H9 (cell line): ENCODE data around the gene DOK5. TPM values are rescaled to one million over a fixed set of nuclear protein-coding genes. Genes with fewer than 3 reads are reported as not detected.

Experiments used
- DNase-seq: peaks from one replicate; pipeline ENCODE4 v3.0.0-alpha.2; 2017
- H2AFZ ChIP-seq: one replicate; pipeline ENCODE4 v1.6.1; 2013; ENCODE audit warnings: mild to moderate bottlenecking, low read length, control low read depth, moderate library complexity
- H2AK5ac ChIP-seq: 2 replicates; pipeline ENCODE4 v1.6.1; 2013; ENCODE audit warnings: low read length, control low read depth, mixed read lengths; ENCODE audit not compliant: insufficient read length
- H2BK120ac ChIP-seq: one replicate; pipeline ENCODE4 v1.6.1; 2013; ENCODE audit warnings: low read depth, mild to moderate bottlenecking, low read length, control low read depth, inconsistent platforms; ENCODE audit not compliant: poor library complexity, severe bottlenecking
- H2BK12ac ChIP-seq: 2 replicates; pipeline ENCODE4 v1.6.1; 2013; ENCODE audit warnings: low read length, control low read depth, mixed read lengths, low read depth; ENCODE audit not compliant: insufficient read length
- H2BK15ac ChIP-seq: 2 replicates; pipeline ENCODE4 v1.6.1; 2013; ENCODE audit warnings: low read depth, low read length, control low read depth
- H2BK20ac ChIP-seq: one replicate; pipeline ENCODE4 v1.6.1; 2013; ENCODE audit warnings: low read depth, mild to moderate bottlenecking, low read length, control low read depth, inconsistent platforms; ENCODE audit not compliant: poor library complexity, severe bottlenecking
- H2BK5ac ChIP-seq: 2 replicates; pipeline ENCODE4 v1.6.1; 2013; ENCODE audit warnings: low read length, control low read depth, mixed read lengths; ENCODE audit not compliant: insufficient read length
- H3K14ac ChIP-seq: 2 replicates; pipeline ENCODE4 v1.6.1; 2013; ENCODE audit warnings: low read length, control low read depth; ENCODE audit not compliant: insufficient read depth
- H3K18ac ChIP-seq: 2 replicates; pipeline ENCODE4 v1.6.1; 2013; ENCODE audit warnings: low read depth, mild to moderate bottlenecking, mixed read lengths, low read length, control low read depth; ENCODE audit not compliant: insufficient read length
- H3K23ac ChIP-seq: 2 replicates; pipeline ENCODE4 v1.6.1; 2013; ENCODE audit warnings: low read length, control low read depth, mixed read lengths, low read depth; ENCODE audit not compliant: insufficient read length
- H3K23me2 ChIP-seq: 2 replicates; pipeline ENCODE4 v1.6.1; 2013; ENCODE audit warnings: low read depth, mild to moderate bottlenecking, mixed read lengths, low read length, control low read depth; ENCODE audit not compliant: insufficient read length, poor library complexity, severe bottlenecking
- H3K27ac ChIP-seq: 2 replicates; pipeline ENCODE4 v1.5.1; 2013; ENCODE audit warnings: low read length, control low read depth, mixed read lengths, low read depth; ENCODE audit not compliant: insufficient read length
- H3K27me3 ChIP-seq: 2 replicates; pipeline ENCODE4 v1.6.1; 2013; ENCODE audit warnings: low read length, control low read depth, inconsistent platforms; ENCODE audit not compliant: insufficient read depth
- H3K4ac ChIP-seq: 2 replicates; pipeline ENCODE4 v1.6.1; 2013; ENCODE audit warnings: low read depth, mild to moderate bottlenecking, control low read depth, inconsistent platforms, low read length, moderate library complexity
- H3K4me1 ChIP-seq: 2 replicates; pipeline ENCODE4 v1.6.1; 2013; ENCODE audit warnings: low read length, control low read depth, inconsistent platforms; ENCODE audit not compliant: insufficient read depth
- H3K4me2 ChIP-seq: 2 replicates; pipeline ENCODE4 v1.6.1; 2013; ENCODE audit warnings: low read length, control low read depth, mixed read lengths; ENCODE audit not compliant: insufficient read length, insufficient read depth
- H3K56ac ChIP-seq: 2 replicates; pipeline ENCODE4 v1.6.1; 2013; ENCODE audit warnings: low read depth, mild to moderate bottlenecking, mixed read lengths, low read length, control low read depth; ENCODE audit not compliant: insufficient read length
- H3K79me1 ChIP-seq: 2 replicates; pipeline ENCODE4 v1.6.1; 2013; ENCODE audit warnings: low read depth, mild to moderate bottlenecking, moderate library complexity, low read length, control low read depth, inconsistent platforms; ENCODE audit not compliant: insufficient read depth, poor library complexity, severe bottlenecking
- H3K79me2 ChIP-seq: 2 replicates; pipeline ENCODE4 v1.6.1; 2013; ENCODE audit warnings: low read length, control low read depth, inconsistent platforms; ENCODE audit not compliant: insufficient read depth
- H3K9ac ChIP-seq: 2 replicates; pipeline ENCODE4 v1.6.1; 2013; ENCODE audit warnings: low read length, control low read depth, mixed read lengths; ENCODE audit not compliant: insufficient read length; ENCODE audit errors: extremely low read depth
- H3K9me3 ChIP-seq: one replicate; pipeline ENCODE4 v1.6.1; 2013; ENCODE audit warnings: low read depth, low read length, inconsistent platforms; ENCODE audit not compliant: control insufficient read depth
- H3T11ph ChIP-seq: one replicate; pipeline ENCODE4 v1.6.1; 2013; ENCODE audit warnings: mild to moderate bottlenecking, low read length, control low read depth, inconsistent platforms
- H4K20me1 ChIP-seq: one replicate; pipeline ENCODE4 v1.6.1; 2013; ENCODE audit not compliant: control insufficient read depth, insufficient read length, insufficient read depth
- H4K5ac ChIP-seq: 2 replicates; pipeline ENCODE4 v1.6.1; 2013; ENCODE audit warnings: low read depth, mild to moderate bottlenecking, mixed read lengths, low read length, control low read depth; ENCODE audit not compliant: insufficient read length
- H4K8ac ChIP-seq: replicated peaks from 2 replicates; pipeline ENCODE4 v1.6.1; 2013; ENCODE audit warnings: low read length, control low read depth, mixed read lengths, low read depth; ENCODE audit not compliant: insufficient read length
- H4K91ac ChIP-seq: 2 replicates; pipeline ENCODE4 v1.6.1; 2013; ENCODE audit warnings: low read depth, mild to moderate bottlenecking, moderate library complexity, mixed read lengths, low read length, control low read depth; ENCODE audit not compliant: insufficient read length
- H3K27ac Mint-ChIP-seq, 3 experiments: 2 replicates in 2 of 3; 3 replicates in 1 of 3; pipeline ENCODE4 v1.8.0; 2020 to 2021; ENCODE audit warnings: mixed read lengths in 3 of 3, mild to moderate bottlenecking in 1 of 3, moderate library complexity in 1 of 3
- H3K27me3 Mint-ChIP-seq: 2 replicates; pipeline ENCODE4 v1.8.0; 2021; ENCODE audit warnings: low read depth, mild to moderate bottlenecking, moderate library complexity, mixed read lengths
- H3K36me3 Mint-ChIP-seq, 3 experiments: 2 replicates in 2 of 3; 3 replicates in 1 of 3; pipeline ENCODE4 v1.8.0; 2020 to 2021; ENCODE audit warnings: low read depth in 3 of 3, mixed read lengths in 3 of 3; ENCODE audit not compliant: insufficient read depth in 1 of 3
- H3K4me1 Mint-ChIP-seq, 2 experiments: 2 replicates each; pipeline ENCODE4 v1.8.0; 2020; ENCODE audit warnings: mixed read lengths in 2 of 2
- H3K4me3 Mint-ChIP-seq, 2 experiments: 2 replicates in 1 of 2; 3 replicates in 1 of 2; pipeline ENCODE4 v1.8.0; 2020 to 2021; ENCODE audit warnings: mild to moderate bottlenecking in 2 of 2, mixed read lengths in 2 of 2, moderate library complexity in 1 of 2
- H3K9me3 Mint-ChIP-seq, 2 experiments: 2 replicates in 1 of 2; 3 replicates in 1 of 2; pipeline ENCODE4 v1.8.0; 2020; ENCODE audit warnings: mild to moderate bottlenecking in 2 of 2, mixed read lengths in 2 of 2, moderate library complexity in 1 of 2
- WGBS: extraction: QIAGEN DNeasy Blood & Tissue Kit; methylation state at CpG from one replicate; pipeline ENCODE4 v1.1.7; 2013; ENCODE audit warnings: missing lambda C conversion rate, low lambda C conversion rate, mixed read lengths; ENCODE audit not compliant: insufficient read length; ENCODE audit errors: extremely low coverage; 5-methylcytosine and 5-hydroxymethylcytosine counted together
- total RNA-seq: library from RNA; stranded (reverse); gene quantifications from 2 replicates; pipeline ENCODE4 v1.2.1, GENCODE V29; 2021
- TF ChIP-seq, protein P1 (sequence below): fragments of 200-600 bp; sonication (generic); conservative IDR thresholded peaks from 3 replicates; pipeline ENCODE4 v1.8.0; 2021; ENCODE audit warnings: antibody characterized with exemption, mild to moderate bottlenecking

DOK5 gene
- total RNA-seq, 1 experiment from 2014 or later: 4.5 TPM

DNA sequence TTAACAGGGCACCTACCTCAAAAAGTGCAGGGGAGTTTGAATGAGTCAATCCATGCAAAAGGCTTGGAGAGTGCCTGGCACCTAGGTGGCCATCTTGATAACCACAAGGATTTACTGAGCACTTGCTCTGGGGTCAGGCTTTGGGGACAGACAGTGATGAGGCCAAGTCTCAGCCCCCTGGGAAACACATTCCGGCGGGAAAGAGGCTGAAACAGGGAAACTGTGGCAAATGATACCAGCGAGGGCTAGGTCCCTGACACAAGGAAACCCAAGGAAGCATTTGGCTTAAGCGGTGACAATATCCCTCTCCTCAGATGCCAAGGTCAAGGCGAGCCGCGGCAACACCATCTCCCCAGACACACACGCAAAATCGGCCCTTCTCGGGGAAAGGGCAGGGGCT lies 527 bp upstream of the DOK5 start:
- no peak overlapping the region for H2BK15ac ChIP-seq
- H3K79me2 ChIP-seq: no peaks in the 10 kb centered on the region
- no peak overlapping the region for H3K14ac ChIP-seq
- no peaks in the 10 kb centered on the region for H4K20me1 ChIP-seq
- no CpG with 5 or more reads among the region's 10 CpGs for WGBS
- H2BK20ac ChIP-seq: no peak overlapping the region
- peaks cover 10% of the 10 kb centered on the region for H3K23me2 ChIP-seq
- H3K23ac ChIP-seq: no peak overlapping the region
- Mint-ChIP-seq H3K4me1 (peaks cover 26 to 28% of the 10 kb centered on the region in 2 experiments), H3K27me3 (peaks cover 46% of the 10 kb centered on the region), H3K36me3 (no peaks in the 10 kb centered on the region; a peak in 1 of 7 replicates), H3K4me3 (peak overlapping the region; percentile 90 to 94), H3K9me3 (no peaks in the 10 kb centered on the region; a peak in 1 of 5 replicates), H3K27ac (no peak overlapping the region)
- H3K18ac ChIP-seq: no peak overlapping the region
- DNase-seq: no peak
- H2AK5ac ChIP-seq: no peak overlapping the region
- H3K9ac ChIP-seq: no peak overlapping the region
- H2BK5ac ChIP-seq: no peak overlapping the region
- no peak overlapping the region for H3K4ac ChIP-seq
- no peak overlapping the region for H4K8ac ChIP-seq
- no peaks in the 10 kb centered on the region for H3K9me3 ChIP-seq
- H3K79me1 ChIP-seq: no peaks in the 10 kb centered on the region
- H2AFZ ChIP-seq: no peak overlapping the region
- peak overlapping the region; percentile 95 for H3K4me2 ChIP-seq
- no peak overlapping the region for H3K56ac ChIP-seq
- no peak overlapping the region for H2BK12ac ChIP-seq
- H4K5ac ChIP-seq: no peak overlapping the region
- TF ChIP-seq, protein P1, sequence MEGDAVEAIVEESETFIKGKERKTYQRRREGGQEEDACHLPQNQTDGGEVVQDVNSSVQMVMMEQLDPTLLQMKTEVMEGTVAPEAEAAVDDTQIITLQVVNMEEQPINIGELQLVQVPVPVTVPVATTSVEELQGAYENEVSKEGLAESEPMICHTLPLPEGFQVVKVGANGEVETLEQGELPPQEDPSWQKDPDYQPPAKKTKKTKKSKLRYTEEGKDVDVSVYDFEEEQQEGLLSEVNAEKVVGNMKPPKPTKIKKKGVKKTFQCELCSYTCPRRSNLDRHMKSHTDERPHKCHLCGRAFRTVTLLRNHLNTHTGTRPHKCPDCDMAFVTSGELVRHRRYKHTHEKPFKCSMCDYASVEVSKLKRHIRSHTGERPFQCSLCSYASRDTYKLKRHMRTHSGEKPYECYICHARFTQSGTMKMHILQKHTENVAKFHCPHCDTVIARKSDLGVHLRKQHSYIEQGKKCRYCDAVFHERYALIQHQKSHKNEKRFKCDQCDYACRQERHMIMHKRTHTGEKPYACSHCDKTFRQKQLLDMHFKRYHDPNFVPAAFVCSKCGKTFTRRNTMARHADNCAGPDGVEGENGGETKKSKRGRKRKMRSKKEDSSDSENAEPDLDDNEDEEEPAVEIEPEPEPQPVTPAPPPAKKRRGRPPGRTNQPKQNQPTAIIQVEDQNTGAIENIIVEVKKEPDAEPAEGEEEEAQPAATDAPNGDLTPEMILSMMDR: no peak
- H3K27ac ChIP-seq: no peak overlapping the region
- H3K4me1 ChIP-seq: peaks cover 4% of the 10 kb centered on the region; the same call in 1 of the 2 replicates
- peaks cover 3% of the 10 kb centered on the region; the same call in 1 of the 2 replicates for H3K27me3 ChIP-seq
- H2BK120ac ChIP-seq: no peak overlapping the region
- no peak overlapping the region for H4K91ac ChIP-seq
- no peak overlapping the region for H3T11ph ChIP-seq
